HCT116 (cell line): Measurements from ENCODE around the gene KCNK3. TPM values are rescaled to one million over a fixed set of nuclear protein-coding genes. Genes with fewer than 3 reads are reported as not detected.

ENCODE experiments used
- ATAC-seq: fragments of 200-7000 bp; cut with Tn5 transposase; 2 replicates; pipeline ENCODE4 v1.9.1; 2020; ENCODE audit warnings: mild to moderate bottlenecking, moderate library complexity
- BruUV-seq: library from RNA; stranded (reverse); fragments of 400-500 nt; replicated peaks from 2 replicates; lab custom pipeline; 2021; lab: Mats Ljungman, UMichigan
- CTCF ChIA-PET: fragments of 300-600 bp; sonication (Branson Sonifier 250); formaldehyde crosslinking; loops from one replicate; lab custom pipeline; 2021; ENCODE audit warnings: antibody characterized with exemption; lab: Charles Lee
- POLR2A ChIA-PET: fragments of 300-600, 350-600 bp; sonication (Branson Sonifier 250); formaldehyde crosslinking; loops from one replicate; lab custom pipeline; 2021; ENCODE audit warnings: antibody characterized with exemption; lab: Charles Lee
- RAD21 ChIA-PET, 2 experiments: fragments of 300-600 bp; sonication (Branson Sonifier 250); formaldehyde crosslinking; loops; one replicate each; lab custom pipeline; 2023; ENCODE audit warnings: low total read pairs in 2 of 2; ENCODE audit not compliant: uncharacterized antibody in 2 of 2, unreplicated experiment in 2 of 2, low non-redundant PET in 1 of 2; lab: Charles Lee
- DNase-seq: peaks from one replicate; pipeline ENCODE4 v3.0.0-alpha.2; 2010; ENCODE audit warnings: low read depth, low spot score
- H2AFZ ChIP-seq: fragments of 200-600 bp; shearing (Covaris generic), sonication (generic); 2 replicates; pipeline ENCODE4 v1.6.1; 2017; ENCODE audit warnings: low read depth, mixed run types, mixed read lengths, antibody characterized with exemption, low read length; ENCODE audit not compliant: poor library complexity, severe bottlenecking
- H3K27ac ChIP-seq: 2 replicates; pipeline ENCODE4 v1.5.1; 2012; ENCODE audit warnings: low read depth, low read length
- H3K27me3 ChIP-seq: fragments of 200-600 bp; sonication (generic); 2 replicates; pipeline ENCODE4 v1.6.1; 2016; ENCODE audit warnings: mixed run types, low read length, mixed read lengths; ENCODE audit not compliant: insufficient read depth
- H3K36me3 ChIP-seq, 2 experiments: fragments of 200-500 bp in 1 of 2; fragments of 200-600 bp in 1 of 2; sonication (Bioruptor generic) in 1 of 2; sonication (generic) in 1 of 2; 2 replicates each; pipeline versions ENCODE4 v1.5.1 to v1.6.1; 2014 to 2016; ENCODE audit warnings: low read length in 2 of 2, inconsistent platforms in 1 of 2, mixed read lengths in 1 of 2, mixed run types in 1 of 2; ENCODE audit not compliant: insufficient read depth in 2 of 2, control insufficient read depth in 1 of 2
- H3K4me1 ChIP-seq, 2 experiments: fragments of 200-600 bp in 1 of 2; sonication (generic) in 1 of 2; 2 replicates each; pipeline versions ENCODE4 v1.5.1 to v1.6.1; 2012 to 2017; ENCODE audit warnings: low read length in 2 of 2, inconsistent platforms in 1 of 2, mild to moderate bottlenecking in 1 of 2, mixed read lengths in 1 of 2, mixed run types in 1 of 2, moderate library complexity in 1 of 2; ENCODE audit not compliant: insufficient read depth in 2 of 2, control insufficient read depth in 1 of 2
- H3K4me2 ChIP-seq: fragments of 200-600 bp; sonication (generic); 2 replicates; pipeline ENCODE4 v1.6.1; 2017; ENCODE audit warnings: mixed run types, low read length, mixed read lengths
- H3K4me3 ChIP-seq, 2 experiments: fragments of 200-600 bp in 1 of 2; sonication (generic) in 1 of 2; replicated peaks in 1 of 2; 2 replicates each; pipeline ENCODE4 v1.5.1; 2011 to 2016; ENCODE audit warnings: low read length in 2 of 2, control low read depth in 1 of 2, low read depth in 1 of 2, mild to moderate bottlenecking in 1 of 2, mixed read lengths in 1 of 2, mixed run types in 1 of 2
- H3K79me2 ChIP-seq: fragments of 200-600 bp; sonication (generic); 2 replicates; pipeline ENCODE4 v1.6.1; 2017; ENCODE audit warnings: mild to moderate bottlenecking, mixed run types, low read length, moderate library complexity, mixed read lengths; ENCODE audit not compliant: insufficient read depth
- H3K9ac ChIP-seq: fragments of 200-600 bp; sonication (generic); 2 replicates; pipeline ENCODE4 v1.6.1; 2016; ENCODE audit warnings: low read length, mixed read lengths
- H3K9me2 ChIP-seq: fragments of 200-600 bp; sonication (generic), shearing (Covaris generic); 2 replicates; pipeline ENCODE4 v1.6.1; 2017; ENCODE audit warnings: mixed run types, mild to moderate bottlenecking, moderate library complexity; ENCODE audit not compliant: insufficient read depth
- H3K9me3 ChIP-seq, 2 experiments: fragments of 200-500 bp in 1 of 2; fragments of 200-600 bp in 1 of 2; sonication (Bioruptor generic) in 1 of 2; sonication (generic) in 1 of 2; 2 replicates each; pipeline ENCODE4 v1.6.1; 2014 to 2017; ENCODE audit warnings: low read length in 2 of 2, mixed read lengths in 2 of 2, inconsistent platforms in 1 of 2, low read depth in 1 of 2, mild to moderate bottlenecking in 1 of 2, mixed run types in 1 of 2, moderate library complexity in 1 of 2; ENCODE audit not compliant: control insufficient read depth in 1 of 2, insufficient read depth in 1 of 2
- H4K20me1 ChIP-seq: fragments of 200-600 bp; sonication (generic), shearing (Covaris generic); 2 replicates; pipeline ENCODE4 v1.6.1; 2017; ENCODE audit warnings: mixed run types, mild to moderate bottlenecking, moderate library complexity; ENCODE audit not compliant: insufficient read depth
- CEBPB ChIP-seq: IDR thresholded peaks from 2 replicates; pipeline ENCODE4 v1.6.1; 2012; ENCODE audit warnings: low read depth
- EGR1 ChIP-seq: IDR thresholded peaks from 2 replicates; pipeline ENCODE4 v1.6.1; 2012; ENCODE audit warnings: low read depth
- EZH2 ChIP-seq: fragments of 200-600 bp; sonication (generic); IDR thresholded peaks from 2 replicates; pipeline ENCODE4 v1.6.1; 2017; ENCODE audit warnings: antibody characterized with exemption, mixed run types
- FOSL1 ChIP-seq: IDR thresholded peaks from 2 replicates; pipeline ENCODE4 v1.6.1; 2012; ENCODE audit warnings: low read depth
- POLR2A ChIP-seq: IDR thresholded peaks from 2 replicates; pipeline ENCODE4 v1.7.0; 2011; ENCODE audit warnings: borderline replicate concordance; ENCODE audit not compliant: insufficient read depth, insufficient read length; ENCODE audit errors: extremely low read depth
- POLR2AphosphoS5 ChIP-seq: IDR thresholded peaks from 2 replicates; pipeline ENCODE4 v1.6.1; 2011; ENCODE audit warnings: mild to moderate bottlenecking, low read depth, low read length, moderate library complexity
- RAD21 ChIP-seq: IDR thresholded peaks from 2 replicates; pipeline ENCODE4 v1.6.1; 2012; ENCODE audit warnings: low read depth, mild to moderate bottlenecking
- TCF7L2 ChIP-seq: IDR thresholded peaks from 2 replicates; pipeline ENCODE4 v1.7.0; 2011; ENCODE audit warnings: borderline replicate concordance, inconsistent platforms; ENCODE audit not compliant: insufficient read depth, insufficient read length; ENCODE audit errors: extremely low read depth
- YY1 ChIP-seq: IDR thresholded peaks from 2 replicates; pipeline ENCODE4 v1.6.1; 2011; ENCODE audit warnings: low read length, low read depth, moderate library complexity, mild to moderate bottlenecking; ENCODE audit not compliant: insufficient replicate concordance; ENCODE audit errors: extremely low read depth
- ZFX ChIP-seq: fragments of 450-650 bp; IDR thresholded peaks from 2 replicates; pipeline ENCODE4 v1.6.1; 2017
- ZNF274 ChIP-seq: fragments of 200-500 bp; sonication (Bioruptor generic); IDR thresholded peaks from 2 replicates; pipeline ENCODE4 v1.6.1; 2014; ENCODE audit warnings: mild to moderate bottlenecking, low read depth, low read length, inconsistent platforms
- intact Hi-C: fragments of 100-400 bp; cut with micrococcal nuclease; formaldehyde crosslinking; loops from 2 replicates; pipeline ENCODE4 v1.10.0; 2022
- total RNA-seq: library from RNA; stranded (reverse); gene quantifications from one replicate; pipeline ENCODE4 v1.2.1, GENCODE V29; 2021; ENCODE audit not compliant: unreplicated experiment

Gene KCNK3
- total RNA-seq, 1 experiment from 2014 or later, result 0.71 TPM

DNA sequence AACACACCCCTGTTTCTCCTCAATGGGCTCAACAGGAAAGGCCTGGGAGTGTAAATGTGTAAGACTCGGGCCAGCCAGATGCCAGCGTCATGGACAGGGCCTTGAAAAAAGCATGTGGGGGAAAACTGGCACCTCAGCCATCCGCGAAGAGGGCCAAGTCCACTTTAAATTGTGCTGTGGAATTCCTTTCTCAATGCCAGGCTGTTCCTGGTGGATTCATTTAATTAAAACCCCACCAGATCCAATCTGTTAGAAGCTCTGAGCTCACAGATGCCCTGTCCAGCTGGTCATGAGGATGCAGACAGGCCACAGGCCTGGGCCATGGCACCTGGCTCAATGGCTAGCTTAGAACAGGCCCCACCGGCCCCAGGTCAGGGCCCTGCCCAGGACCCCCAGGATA is 24.8 kb downstream of the KCNK3 start:
- no peak overlapping the region for H3K27ac ChIP-seq
- ATAC-seq (no peak), DNase-seq (no peak)
- no TSS peak for BruUV-seq
- ChIA-PET CTCF (no interaction called here), POLR2A (no interaction called here), RAD21 (no interaction called here)
- H3K27me3 ChIP-seq, result no peaks in the 10 kb centered on the region
- no peaks in the 10 kb centered on the region for H3K9me2 ChIP-seq
- H3K4me2 ChIP-seq, result no peak overlapping the region
- no peaks in the 10 kb centered on the region for H3K79me2 ChIP-seq
- no peaks in the 10 kb centered on the region for H3K9me3 ChIP-seq
- TF ChIP-seq RAD21 (no peak), ZFX (peak; percentile 53; the same call in 1 of the 2 replicates)
- H4K20me1 ChIP-seq, result no peaks in the 10 kb centered on the region
- H3K9ac ChIP-seq, result no peak overlapping the region
- intact Hi-C loops, result no loop called here
- H3K36me3 ChIP-seq, result no peaks in the 10 kb centered on the region
- H3K4me1 ChIP-seq, result peaks cover 31 to 32% of the 10 kb centered on the region in 2 experiments
- no peak overlapping the region for H3K4me3 ChIP-seq
- H2AFZ ChIP-seq, result no peak overlapping the region

DNA sequence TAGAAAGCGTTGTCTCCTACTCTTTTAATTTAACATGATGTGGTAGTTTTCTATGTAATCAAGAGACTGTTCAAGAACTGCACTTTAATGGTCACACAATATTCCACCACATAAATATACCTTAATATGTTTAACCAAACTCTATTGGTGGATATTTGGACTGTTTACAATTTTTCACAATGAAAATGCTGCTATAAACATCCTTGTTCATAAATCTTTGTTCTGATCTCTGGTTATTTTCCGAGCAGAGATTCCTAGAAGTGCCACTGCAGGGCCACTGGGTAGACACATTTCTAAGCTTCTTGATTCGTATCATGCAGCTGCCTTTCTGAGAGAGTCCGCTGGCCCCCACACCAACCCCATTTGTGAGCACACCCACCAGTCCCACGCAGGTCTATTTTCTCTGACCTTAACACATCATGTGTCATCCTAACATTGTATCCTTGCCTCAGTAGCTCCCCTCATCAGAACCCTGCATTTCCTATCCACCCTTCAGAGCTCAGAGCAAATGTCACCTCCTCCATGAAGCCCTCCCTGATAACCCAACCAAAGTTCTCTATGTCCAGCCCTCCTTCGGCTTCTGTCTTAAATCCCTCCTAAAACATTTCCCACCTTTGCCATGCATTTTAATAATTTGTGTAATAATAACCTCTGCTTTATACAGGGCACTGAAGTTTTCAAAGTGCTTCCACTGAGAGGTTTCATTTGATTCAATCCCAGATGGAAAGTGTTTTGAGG is 26.6 kb downstream of the KCNK3 start:
- ATAC-seq (no peak), DNase-seq (no peak)
- RAD21 ChIA-PET, result no interaction called here
- H3K27ac ChIP-seq, result no peak overlapping the region
- CTCF ChIA-PET, result no interaction called here
- intact Hi-C loops, result no loop called here
- peaks cover 49 to 50% of the 10 kb centered on the region in 2 experiments for H3K4me1 ChIP-seq
- no peaks in the 10 kb centered on the region for H3K36me3 ChIP-seq
- no peak for TF ChIP-seq FOSL1
- no peak for TF ChIP-seq ZNF274
- no peak for TF ChIP-seq EZH2
- TF ChIP-seq POLR2A, result no peak
- TF ChIP-seq EGR1, result no peak
- no peak for TF ChIP-seq CEBPB
- TF ChIP-seq ZFX, result no peak
- no peak for TF ChIP-seq POLR2AphosphoS5
- no peak for TF ChIP-seq TCF7L2
- no peak for TF ChIP-seq YY1
- no peak overlapping the region for H3K9ac ChIP-seq
- H3K9me3 ChIP-seq, result no peaks in the 10 kb centered on the region
- no peaks in the 10 kb centered on the region for H3K79me2 ChIP-seq
- no TSS peak for BruUV-seq
- no peaks in the 10 kb centered on the region for H3K9me2 ChIP-seq
- H3K27me3 ChIP-seq, result no peaks in the 10 kb centered on the region
- H2AFZ ChIP-seq, result no peak overlapping the region
- no peak overlapping the region for H3K4me2 ChIP-seq
- no peaks in the 10 kb centered on the region for H4K20me1 ChIP-seq
- POLR2A ChIA-PET, result no interaction called here
- no peak overlapping the region for H3K4me3 ChIP-seq
